HG02938 (cell line): Measurements from ENCODE around the gene KHNYN.
"Not testable (repeated sequence)": the region's sequence is repeated elsewhere in the genome, so short reads cannot be mapped to it uniquely, and the experiment has no call there.

ENCODE experiments used
- ATAC-seq: cut with Tn5 transposase; IDR thresholded peaks from one replicate; pipeline ENCODE4 v1.9.1; 2021; ENCODE audit warnings: mild to moderate bottlenecking, moderate library complexity; ENCODE audit not compliant: unreplicated experiment

KHNYN gene

DNA sequence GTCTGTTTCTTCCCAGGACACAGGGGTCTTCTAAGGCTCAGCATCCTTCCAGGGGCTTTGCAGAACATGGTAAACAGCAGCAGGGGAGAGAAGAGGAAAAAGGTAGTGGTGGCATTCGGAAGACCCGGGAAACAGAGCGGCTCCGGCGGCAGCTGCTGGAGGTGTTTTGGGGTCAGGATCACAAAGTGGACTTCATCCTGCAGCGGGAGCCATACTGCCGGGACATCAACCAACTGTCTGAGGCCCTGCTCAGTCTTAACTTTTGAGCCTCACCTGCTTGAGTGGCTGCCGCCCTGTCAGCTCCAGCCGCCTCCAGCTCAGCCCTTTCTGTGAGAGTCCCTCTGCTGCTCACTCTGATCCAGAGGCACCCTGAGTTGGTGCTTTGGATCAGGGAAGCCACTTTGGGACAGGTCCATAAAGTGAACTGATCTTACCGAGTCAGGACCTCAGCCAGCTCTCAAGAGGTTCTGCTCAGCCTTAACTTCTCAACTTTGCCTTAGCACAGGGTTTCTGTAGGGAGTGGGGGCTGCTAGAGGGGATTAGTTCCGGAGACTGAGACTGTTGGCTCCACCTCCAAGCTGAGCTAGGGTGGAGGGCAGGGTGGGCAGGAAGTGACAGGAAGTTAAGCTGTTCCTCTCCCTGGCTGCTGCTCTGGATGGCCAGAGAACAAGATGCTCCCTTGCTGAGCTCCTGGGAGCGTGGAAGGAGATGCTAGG, 7.4 kb downstream of the KHNYN start:
- ATAC-seq, result no peak

DNA sequence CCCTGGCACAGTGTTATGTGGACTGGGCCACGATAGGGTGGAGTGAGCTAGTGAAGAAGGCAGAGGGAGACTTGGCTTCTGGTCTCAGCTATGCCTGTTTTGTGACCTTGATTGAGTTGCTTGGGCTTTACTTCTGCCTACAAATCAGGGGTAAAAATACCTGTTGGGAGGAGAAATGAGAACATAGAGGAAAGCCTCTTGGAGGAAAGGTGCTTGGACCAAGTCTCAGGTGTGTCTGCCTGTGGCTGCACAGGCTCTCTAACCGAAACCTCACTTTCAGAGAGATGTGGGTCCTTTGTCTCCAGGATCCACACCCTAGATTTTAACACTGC, 7.9 kb downstream of the KHNYN start:
- no peak for ATAC-seq

DNA sequence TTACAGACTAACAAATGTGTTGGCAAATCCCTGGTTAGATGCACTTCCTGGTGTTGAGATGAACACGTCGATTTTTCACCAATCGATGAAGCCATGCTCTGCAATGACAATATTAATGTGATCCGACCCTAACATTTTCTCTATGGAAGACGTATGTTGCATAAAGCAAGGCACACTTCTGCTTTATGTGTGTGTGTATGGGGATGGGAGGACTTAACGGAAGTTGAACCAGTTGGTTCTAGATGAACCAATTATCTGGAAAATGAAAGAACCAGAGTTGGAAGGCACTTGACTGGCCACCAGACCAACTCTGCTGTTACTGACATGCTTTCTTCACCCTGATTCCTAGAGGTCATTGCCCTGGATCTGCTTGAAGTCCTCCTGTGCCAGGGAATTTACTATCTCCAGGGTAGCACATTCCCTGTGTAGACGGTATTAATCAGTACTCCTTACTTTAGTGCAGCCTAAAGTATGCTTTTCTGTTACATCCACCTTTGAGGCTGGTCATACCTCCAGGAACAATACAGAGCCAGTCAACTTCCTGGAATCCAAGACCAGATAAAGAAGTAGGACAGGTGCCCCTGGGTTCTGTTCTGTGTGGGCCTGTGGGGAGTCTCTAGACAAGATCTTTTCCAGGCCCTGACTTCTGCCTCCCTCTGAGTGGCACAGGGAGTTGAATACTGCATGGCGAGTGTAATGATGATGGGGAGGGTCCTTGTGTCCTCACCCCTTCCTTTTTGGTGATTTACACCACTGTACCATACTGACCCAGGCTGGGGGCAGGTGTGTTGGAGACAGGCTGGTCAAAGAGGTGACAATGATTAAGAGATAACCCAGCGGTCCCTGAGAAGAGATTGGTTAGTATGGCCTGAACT, 8.7 kb downstream of the KHNYN start:
- ATAC-seq, result no peak

DNA sequence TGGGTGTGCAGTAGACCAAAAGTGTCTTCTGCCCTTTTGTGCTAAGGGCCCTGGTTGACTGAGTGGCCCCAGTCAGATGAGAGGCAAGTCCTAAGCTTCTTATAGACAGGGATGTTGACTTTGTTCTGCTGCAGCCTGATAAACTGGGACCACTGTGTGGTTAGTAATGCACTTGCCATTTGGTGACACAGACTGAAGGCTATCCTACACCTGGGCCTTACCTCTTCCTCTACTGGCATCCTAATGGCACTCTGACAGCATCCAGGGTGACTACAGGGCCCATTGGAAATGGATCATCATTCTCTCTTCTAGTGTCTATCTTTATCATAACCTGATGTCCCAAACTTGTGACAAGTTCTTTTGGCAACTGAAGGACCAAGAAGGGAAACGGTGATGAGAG, 9.5 kb downstream of the KHNYN start:
- no peak for ATAC-seq

DNA sequence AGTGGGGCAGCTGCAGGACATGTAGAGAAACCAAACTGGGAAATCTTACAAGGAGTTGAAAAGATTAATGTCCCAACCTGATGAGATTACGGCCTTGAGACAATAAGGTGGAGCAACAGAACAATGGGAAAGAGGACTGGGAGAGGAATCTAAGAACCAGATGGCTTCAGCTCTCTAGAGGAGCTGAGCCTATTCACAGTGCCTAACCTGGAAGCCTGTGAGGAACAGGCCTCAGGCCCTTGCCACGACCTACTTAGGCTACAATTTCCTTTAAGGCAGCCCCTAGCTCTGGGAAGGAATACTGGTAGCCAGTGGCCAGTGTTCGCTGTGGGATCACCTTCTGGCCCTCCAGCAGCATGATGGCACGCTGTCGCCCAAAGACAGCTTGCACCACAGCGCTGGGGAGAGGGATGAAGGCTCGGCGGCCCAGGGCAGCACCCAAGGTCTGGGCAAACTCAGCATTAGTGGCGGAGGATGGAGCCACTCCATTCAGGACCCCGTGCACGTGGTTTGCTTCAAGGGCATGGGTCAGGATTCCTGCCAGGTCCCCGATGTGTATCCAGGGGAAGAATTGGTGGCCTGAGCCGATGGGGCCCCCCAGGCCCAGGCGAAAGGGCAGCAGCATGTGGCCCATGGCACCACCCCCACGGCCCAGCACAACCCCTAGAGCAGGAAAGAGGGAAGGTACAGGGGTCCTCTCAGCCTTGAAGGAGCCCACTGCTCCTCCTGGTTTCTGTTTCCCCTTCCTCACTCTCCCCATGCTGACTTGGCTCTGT, 10.3 kb downstream of the KHNYN start:
- ATAC-seq, result no peak

DNA sequence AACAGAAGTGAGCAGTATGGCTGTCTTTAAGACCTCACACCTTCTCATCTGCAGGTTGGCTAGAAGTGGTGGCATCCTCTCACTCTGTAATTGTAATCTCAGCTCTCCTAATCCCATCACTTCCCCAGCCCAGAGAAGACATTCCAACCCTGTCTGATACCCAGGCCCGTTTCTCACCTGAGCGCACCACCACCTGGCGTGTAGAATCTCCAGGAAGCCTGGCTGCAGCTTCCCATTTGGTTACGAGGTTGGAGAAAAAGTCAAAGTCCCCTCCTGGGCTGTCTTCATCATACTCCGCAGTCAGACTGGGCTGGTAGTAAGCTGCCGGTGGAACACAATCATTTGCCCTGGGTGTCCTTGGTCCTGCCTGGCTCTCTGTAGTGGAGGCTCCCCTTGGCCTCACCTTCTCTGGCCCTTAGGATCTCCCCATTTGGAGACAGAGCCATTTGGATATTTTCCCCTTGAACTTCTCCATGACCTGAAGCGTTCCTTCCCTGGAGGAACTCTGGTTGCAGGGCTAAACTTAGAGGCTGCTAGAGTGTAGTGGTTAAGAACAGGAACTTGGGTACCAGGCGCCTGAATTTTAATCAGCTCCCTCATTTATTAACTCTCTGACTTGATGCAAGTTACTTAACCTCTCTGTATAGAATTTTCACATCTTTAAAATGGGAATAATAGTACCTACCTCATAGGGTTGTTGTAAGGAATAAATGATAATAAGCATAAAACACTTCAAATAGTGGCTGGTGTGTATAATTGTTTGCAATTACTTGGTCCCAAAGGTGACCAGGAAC, 11.0 kb downstream of the KHNYN start:
- ATAC-seq, result no peak

DNA sequence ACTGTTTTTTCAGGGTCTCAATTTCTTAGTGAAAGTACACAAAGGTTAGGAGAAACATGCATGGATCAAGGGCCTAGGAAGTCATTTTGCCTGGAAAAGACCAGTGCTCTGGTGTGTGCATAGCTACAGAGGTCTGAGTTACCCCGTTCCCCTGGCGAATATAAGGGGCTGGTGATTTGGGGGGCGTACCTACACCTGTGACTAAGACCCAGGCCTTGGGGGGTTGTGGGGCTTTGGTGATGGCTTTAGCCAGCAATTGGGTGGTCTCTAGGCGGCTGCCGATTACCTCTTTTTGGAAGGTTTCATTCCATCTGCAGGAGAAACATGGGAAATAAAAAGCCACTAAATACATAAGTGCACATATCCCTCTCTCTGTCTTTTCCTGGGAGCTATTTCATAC, 11.7 kb downstream of the KHNYN start:
- ATAC-seq, result no peak

DNA sequence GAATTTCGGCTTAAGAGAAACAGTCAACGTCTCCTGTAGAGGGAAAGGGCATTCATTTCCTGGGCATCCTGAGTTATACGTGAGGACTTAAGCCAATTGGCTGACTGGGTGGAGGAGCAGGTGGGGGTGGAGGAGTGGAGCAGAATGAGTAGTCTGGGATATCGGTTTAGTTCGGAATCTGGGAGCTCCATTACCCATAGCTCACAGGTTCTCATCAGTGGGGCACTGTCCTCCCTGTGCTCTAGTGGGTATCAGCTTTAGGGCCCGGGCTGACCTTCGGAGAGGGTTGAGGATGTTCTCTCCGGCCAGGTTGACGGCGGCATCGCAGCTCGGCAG, 12.1 kb downstream of the KHNYN start:
- ATAC-seq, result no peak

DNA sequence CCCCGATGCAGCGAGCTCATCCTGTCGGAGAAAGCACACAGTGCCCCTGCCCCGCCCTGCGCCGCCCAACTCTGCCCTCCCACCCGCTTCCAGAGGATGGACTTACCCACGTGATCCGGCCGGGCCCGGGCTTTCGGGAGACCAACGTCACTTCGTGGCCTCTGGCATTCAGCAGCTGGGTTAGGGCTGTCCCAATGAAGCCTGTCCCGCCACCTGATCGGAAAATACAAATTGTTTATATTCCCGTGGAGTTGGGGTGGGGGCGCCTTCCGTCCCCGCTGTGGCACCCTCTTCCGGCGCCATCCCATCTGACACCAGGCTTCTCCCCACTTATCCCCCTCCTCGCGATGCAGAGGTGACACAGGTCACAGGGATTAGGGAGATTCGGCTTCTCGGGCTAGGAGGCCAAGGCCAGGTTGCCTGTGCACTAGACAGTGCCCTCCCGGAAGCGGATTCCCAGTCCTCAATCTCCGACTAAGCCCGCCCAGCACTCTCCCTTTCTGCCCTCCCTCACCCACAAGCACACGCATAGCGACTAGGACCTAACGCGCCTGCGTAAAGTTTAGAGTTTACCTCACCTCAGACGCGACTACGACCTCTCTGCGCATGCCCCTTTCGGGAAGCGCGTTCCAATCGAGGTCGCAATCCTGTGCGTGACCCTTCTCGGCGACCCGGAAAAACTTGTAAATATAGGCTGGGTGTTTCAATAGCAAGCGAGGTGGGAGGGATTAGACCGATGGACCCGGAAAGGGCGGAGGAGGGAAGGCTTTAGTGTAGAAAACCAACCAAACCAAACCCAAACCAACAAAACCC, 12.7 kb downstream of the KHNYN start, which contains the start of gene SDR39U1:
TSS of gene SDR39U1 (minus strand) at position 537 of the 813 bp plus-strand sequence. CDS start at position 530, 7 bp downstream.
- peak; percentile 89 for ATAC-seq

DNA sequence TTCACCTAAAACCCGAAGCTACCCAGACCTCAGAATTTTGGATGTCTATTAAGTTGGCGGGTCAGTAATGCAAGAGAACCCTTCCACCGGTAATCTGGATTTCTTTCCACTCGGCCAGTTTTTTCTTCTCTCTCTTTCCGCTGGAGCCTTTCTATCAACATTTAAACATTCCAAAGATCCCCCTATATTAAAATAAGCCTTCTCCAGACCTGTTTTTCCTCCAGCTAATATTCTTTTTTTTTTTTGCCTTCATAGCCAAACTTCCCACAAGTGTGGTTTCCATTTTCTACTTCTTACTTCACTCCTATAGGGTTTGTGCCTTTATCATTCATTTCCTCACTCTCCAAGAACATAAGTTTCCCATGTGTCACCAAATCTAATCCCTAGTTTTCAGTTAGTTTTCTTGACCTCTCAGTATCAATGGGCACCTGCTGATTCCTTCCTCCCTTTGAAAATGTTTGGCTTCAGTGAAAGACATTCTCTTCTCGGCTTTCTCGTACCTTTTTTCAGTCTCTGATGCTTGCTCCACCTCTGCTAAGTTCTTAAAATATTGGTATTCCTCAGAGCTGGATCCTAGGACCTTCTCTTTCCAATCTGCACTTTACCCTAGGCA, 13.4 kb downstream of the KHNYN start:
- no peak for ATAC-seq

DNA sequence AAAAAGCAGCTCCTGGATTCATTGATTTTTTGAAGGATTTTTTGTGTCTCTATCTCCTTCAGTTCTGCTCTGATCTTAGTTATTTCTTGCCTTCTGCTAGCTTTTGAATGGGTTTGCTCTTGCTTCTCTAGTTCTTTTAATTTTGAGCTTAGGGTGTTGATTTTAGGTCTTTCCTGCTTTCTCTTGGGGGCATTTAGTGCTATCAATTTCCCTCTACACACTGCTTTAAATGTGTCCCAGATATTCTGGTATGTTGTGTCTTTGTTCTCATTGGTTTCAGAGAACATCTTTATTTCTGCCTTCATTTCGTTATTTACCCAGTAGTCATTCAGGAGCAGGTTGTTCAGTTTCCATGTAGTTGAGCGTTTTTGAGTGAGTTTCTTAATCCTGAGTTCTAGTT, 21.1 kb downstream of the KHNYN start:
- ATAC-seq, result not testable (repeated sequence)

DNA sequence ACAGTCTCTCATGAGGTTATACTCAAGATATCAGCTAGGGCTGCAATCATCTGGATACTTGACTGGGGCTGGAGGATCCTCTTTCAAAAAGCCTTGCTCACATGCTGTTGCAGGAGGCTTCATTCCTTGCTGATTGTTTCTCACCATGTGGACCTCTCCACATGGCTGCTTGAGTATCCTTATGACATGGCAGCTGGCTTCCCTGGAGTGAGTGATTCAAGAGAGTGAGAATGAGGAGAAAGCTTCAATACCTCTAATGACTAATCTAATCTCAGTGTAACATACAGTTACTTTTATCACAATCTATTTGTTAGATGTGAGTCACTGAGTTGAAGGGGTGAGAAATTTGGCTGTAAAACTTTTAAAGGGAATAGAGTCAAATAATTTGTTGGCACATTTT, 27.2 kb downstream of the KHNYN start:
- ATAC-seq, result no peak

DNA sequence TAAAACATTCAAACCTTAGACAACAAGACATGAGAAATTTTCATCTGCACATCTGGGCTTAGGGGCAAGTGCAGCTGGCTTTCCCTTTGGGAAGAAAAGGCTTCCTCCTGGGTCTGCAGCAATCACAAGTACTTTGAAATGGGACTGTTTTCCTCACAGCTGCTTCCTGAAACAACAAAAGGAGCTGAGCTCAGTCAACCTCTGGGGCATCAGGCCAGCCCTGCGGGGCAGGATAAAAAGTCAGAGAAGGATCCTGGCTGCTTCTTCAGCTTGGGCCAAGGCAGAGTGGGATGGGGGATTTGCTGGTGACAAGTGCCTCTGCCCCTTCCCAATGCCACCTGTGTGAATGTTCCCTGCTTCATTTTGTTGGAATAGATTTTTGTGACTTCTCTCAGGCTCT, 29.0 kb downstream of the KHNYN start:
- no peak for ATAC-seq

DNA sequence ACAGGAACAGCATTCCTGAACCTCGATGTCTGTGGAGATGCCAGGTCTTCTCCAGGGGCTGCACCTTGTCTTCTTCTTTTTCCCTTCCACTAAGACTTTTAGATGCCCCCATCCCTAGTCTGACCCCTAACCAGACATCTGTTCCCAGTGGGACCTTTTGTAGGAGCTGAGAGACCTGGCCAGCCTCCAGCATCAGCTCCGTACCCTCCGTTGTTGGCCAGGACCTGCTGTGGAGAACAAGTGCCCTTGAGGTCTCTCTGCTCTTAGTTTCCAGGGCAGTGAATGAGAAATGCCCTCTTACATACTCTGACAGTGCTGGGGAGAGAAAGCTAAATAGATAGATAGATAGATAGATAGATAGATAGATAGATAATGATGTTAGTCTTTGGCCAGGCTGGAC, 29.6 kb downstream of the KHNYN start:
- ATAC-seq, result no peak

DNA sequence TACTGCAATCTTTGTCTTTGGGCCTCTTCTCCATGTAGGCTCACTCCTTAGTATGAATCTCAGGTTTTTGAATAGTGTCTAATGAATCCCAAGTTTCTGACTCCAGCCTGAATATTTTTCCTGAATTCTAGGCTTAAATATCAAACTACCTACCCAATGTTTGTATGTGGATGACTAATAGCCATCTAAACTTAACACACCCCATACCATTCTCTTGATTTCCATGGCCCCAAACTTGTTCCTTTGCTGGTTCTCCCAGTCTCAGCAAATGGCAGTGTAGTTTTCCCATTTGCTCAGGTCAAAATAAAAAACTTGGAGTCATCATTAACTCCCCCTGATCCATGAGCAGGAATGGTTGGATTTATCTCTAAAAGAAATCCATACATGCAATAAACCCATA, 31.6 kb downstream of the KHNYN start:
- ATAC-seq, result no peak

DNA sequence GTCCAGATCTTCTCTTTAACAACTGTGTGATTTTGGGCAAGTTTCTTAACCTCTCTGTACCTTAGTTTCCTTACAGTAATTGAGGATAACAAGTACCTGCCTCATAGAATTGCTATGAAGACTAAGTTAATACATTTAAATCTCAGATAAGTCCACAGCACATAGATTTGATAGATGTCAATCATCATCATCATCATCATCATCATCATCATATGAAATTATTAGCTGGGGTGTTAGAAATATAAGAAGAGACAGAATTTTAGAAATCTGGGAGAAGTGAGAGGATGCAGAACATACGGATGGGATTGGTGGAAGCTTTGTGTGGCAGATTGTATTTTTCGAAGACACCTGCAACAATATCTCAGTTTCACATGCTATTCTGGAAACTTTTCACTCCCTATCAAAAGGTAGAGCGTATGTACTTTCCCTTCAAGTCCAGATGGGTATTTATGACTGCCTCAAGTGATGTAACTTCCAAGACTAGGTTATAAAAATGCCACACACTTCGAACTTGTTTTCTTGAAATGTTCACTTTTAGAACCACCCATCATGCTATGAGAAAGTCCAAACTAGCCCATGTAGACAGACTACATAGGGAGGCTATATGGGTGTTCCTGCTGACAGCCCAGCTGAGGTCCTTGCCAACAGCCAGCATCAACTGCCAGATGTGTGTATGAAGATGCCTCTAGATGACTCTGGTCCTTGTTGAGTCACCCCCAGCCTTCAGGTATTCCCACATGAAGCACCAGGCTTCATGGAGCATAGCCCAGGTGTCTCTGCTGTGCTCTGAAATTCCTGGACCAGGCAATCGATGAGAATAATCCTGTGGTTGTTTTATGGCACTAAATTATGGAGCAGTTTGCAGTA, 33.5 kb downstream of the KHNYN start:
- no peak for ATAC-seq

DNA sequence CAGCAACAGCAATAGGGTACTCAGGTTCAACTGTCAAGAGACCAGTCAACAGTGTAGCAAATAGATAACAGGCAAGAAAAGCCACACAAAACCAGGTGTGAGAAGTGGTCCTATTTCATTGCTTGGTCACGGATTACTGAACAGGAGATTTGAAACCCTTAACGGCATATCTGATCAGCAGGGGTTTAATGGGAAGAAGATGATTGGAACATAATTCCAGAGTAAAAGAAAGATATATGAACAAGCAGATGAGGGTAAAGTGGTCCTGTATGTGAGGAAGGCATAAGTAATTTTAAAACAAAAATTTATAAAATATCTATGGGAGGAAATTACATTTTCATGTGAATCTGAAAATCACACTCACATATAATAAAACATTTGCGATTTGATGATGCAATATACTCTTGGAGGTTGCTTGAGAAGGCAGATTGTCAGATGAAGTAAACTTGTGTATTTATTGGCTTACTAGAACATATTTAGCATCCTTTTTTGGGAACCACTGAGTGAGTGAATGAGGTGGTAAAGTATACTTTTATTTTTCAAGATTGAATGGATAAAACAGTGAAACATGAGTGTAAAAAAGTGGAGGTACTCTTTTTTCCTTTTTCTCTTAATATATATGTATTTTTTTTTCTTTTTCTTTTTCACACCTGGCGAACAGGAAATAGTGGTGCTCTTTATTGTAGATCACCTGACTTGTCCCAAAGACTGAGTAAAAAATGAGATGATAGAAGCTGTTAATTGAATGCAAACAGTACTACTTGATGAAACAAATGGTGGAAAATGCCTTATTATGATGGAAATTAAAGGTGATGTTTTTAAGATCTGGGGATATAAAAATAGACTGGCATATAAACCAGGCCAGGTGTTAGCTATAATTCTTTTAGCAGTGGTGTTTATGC, 34.4 kb downstream of the KHNYN start:
- no peak for ATAC-seq

DNA sequence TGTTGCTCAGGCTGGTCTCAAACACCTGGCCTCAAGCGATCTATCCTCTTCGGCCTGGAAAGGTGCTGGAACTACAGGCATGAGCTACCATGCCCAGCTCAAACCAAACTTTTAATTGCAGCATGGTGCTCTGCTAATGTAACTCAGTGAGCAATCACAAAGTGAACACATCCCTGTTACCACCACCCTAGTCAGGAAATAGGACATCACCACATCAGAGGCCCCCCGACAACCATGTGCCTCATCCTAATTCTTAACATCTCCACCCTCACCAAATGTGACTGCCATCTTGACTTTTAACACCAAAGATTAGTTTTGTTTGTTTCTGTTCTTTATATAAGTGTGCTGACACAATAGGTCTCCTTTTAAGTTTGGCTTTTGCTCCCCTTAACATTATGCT, 35.6 kb downstream of the KHNYN start:
- ATAC-seq, result no peak
